Stimulated activated CD4-positive, alpha-beta T cell treated with anti-CD3 and anti-CD28 coated beads, Interleukin-4, amount 100 ng/mL, for 48 hours (primary cell): ENCODE data around the gene THSD4.
"Not testable (repeated sequence)": the region's sequence is repeated elsewhere in the genome, so short reads cannot be mapped to it uniquely, and the experiment has no call there.

Experiments used
- DNase-seq, 2 donors: peaks; one replicate each; pipeline ENCODE4 v3.0.0-alpha.2; 2020; ENCODE audit warnings: low read depth in 2 of 2

Gene THSD4

GRCh38 chr15:71149646-71150557 lies 34.6 kb downstream of the THSD4 start:
- no peak for DNase-seq

GRCh38 chr15:71151081-71151480 lies 35.8 kb downstream of the THSD4 start:
- DNase-seq: no peak

GRCh38 chr15:71152542-71152941 lies 37.3 kb downstream of the THSD4 start:
- DNase-seq: no peak

- no peak for DNase-seq
These were observed 38.7 kb downstream of the THSD4 start for GRCh38 chr15:71153823-71154524.

GRCh38 chr15:71154607-71155200 lies 39.4 kb downstream of the THSD4 start:
- DNase-seq: no peak

- DNase-seq: no peak
These were observed 40.3 kb downstream of the THSD4 start for GRCh38 chr15:71155534-71155933.

- no peak for DNase-seq
These were observed 45.7 kb downstream of the THSD4 start for GRCh38 chr15:71160976-71161375.

- DNase-seq: no peak
These were observed 47.0 kb downstream of the THSD4 start for GRCh38 chr15:71162309-71162708.

- not testable (repeated sequence) for DNase-seq
These were observed 49.3 kb downstream of the THSD4 start for GRCh38 chr15:71164606-71165005.

GRCh38 chr15:71167445-71168165 lies 52.3 kb downstream of the THSD4 start:
- no peak for DNase-seq

GRCh38 chr15:71168166-71168834 lies 53.0 kb downstream of the THSD4 start:
- no peak for DNase-seq

GRCh38 chr15:71170163-71170562 lies 54.9 kb downstream of the THSD4 start:
- DNase-seq: no peak

GRCh38 chr15:71171195-71171594 lies 55.9 kb downstream of the THSD4 start:
- no peak for DNase-seq

- DNase-seq: not testable (repeated sequence)
These were observed 59.1 kb downstream of the THSD4 start for GRCh38 chr15:71174360-71174759.

GRCh38 chr15:71180986-71181853 lies 65.9 kb downstream of the THSD4 start:
- no peak for DNase-seq

GRCh38 chr15:71182522-71182921 lies 67.3 kb downstream of the THSD4 start:
- no peak for DNase-seq

- no peak for DNase-seq
These were observed 67.8 kb downstream of the THSD4 start for GRCh38 chr15:71183063-71183462.

GRCh38 chr15:71185706-71186105 lies 70.4 kb downstream of the THSD4 start:
- no peak for DNase-seq

GRCh38 chr15:71186267-71186666 lies 71.0 kb downstream of the THSD4 start:
- no peak for DNase-seq

GRCh38 chr15:71187078-71187477 lies 71.8 kb downstream of the THSD4 start:
- DNase-seq: no peak
